T-cell (primary cell): ENCODE data around the gene ZNF554. TPM values are rescaled to one million over a fixed set of nuclear protein-coding genes. Genes with fewer than 3 reads are reported as not detected.

Source experiments
- ATAC-seq, 4 experiments: fragments of 200-7000 bp in 3 of 4; fragments of 150-1000 bp in 1 of 4; cut with Tn5 transposase; replicated peaks in 1 of 4; 1 replicate in 3 of 4; 2 replicates in 1 of 4; pipeline ENCODE4 v1.10.0; 2021; ENCODE audit warnings: moderate library complexity in 3 of 4, mild to moderate bottlenecking in 2 of 4, moderate number of reproducible peaks in 1 of 4
- CTCF ChIA-PET, 2 donors: fragments of 300-600 bp; sonication (Branson Sonifier 250); formaldehyde crosslinking; loops; one replicate each; lab custom pipeline; 2022; ENCODE audit warnings: antibody characterized with exemption in 2 of 2; lab: Charles Lee
- POLR2A ChIA-PET, 2 donors: fragments of 300-600 bp; sonication (Branson Sonifier 250); formaldehyde crosslinking; loops; one replicate each; lab custom pipeline; 2022; ENCODE audit warnings: antibody characterized with exemption in 2 of 2; lab: Charles Lee
- DNase-seq, 35 experiments: peaks; one replicate each; pipeline versions ENCODE4 v3.0.0 to v3.0.0-alpha.2; 2013 to 2023
- H3K27ac ChIP-seq: one replicate; pipeline ENCODE4 v1.5.1; 2013; ENCODE audit warnings: low read length
- H3K27me3 ChIP-seq, 2 experiments: replicated peaks in 1 of 2; 1 replicate in 1 of 2; 2 replicates in 1 of 2; pipeline versions ENCODE4 v1.6.1 to v1.7.0; 2013; ENCODE audit warnings: low read length in 1 of 2, mixed read lengths in 1 of 2; ENCODE audit not compliant: control insufficient read depth in 2 of 2, insufficient read depth in 2 of 2; ENCODE audit errors: extremely low read depth in 1 of 2
- H3K36me3 ChIP-seq, 2 donors: 1 replicate in 1 of 2; 2 replicates in 1 of 2; pipeline versions ENCODE4 v1.6.1 to v1.7.0; 2013; ENCODE audit warnings: low read length in 1 of 2; ENCODE audit not compliant: control insufficient read depth in 2 of 2, insufficient read depth in 1 of 2; ENCODE audit errors: extremely low read depth in 1 of 2
- H3K4me1 ChIP-seq, 2 experiments: 1 replicate in 1 of 2; 2 replicates in 1 of 2; pipeline versions ENCODE4 v1.6.1 to v1.7.0; 2013; ENCODE audit warnings: low read length in 2 of 2, mixed read lengths in 1 of 2; ENCODE audit not compliant: insufficient read depth in 2 of 2, control insufficient read depth in 1 of 2; ENCODE audit errors: extremely low read depth in 1 of 2
- H3K4me3 ChIP-seq, 2 donors: 1 replicate in 1 of 2; 2 replicates in 1 of 2; pipeline versions ENCODE4 v1.5.1 to v1.7.0; 2013; ENCODE audit warnings: mild to moderate bottlenecking in 2 of 2, low read length in 1 of 2, moderate library complexity in 1 of 2; ENCODE audit not compliant: control insufficient read depth in 1 of 2; ENCODE audit errors: extremely low read depth in 1 of 2
- H3K9me3 ChIP-seq: 2 replicates; pipeline ENCODE4 v1.7.0; 2013
- H3K27ac Mint-ChIP-seq, 2 donors: one replicate each; pipeline ENCODE4 v1.8.0; 2020 to 2021; ENCODE audit warnings: mild to moderate bottlenecking in 2 of 2, mixed read lengths in 2 of 2
- H3K27me3 Mint-ChIP-seq, 2 donors: one replicate each; pipeline ENCODE4 v1.8.0; 2021 to 2022; ENCODE audit warnings: mixed read lengths in 2 of 2
- H3K36me3 Mint-ChIP-seq: one replicate; pipeline ENCODE4 v1.8.0; 2021; ENCODE audit warnings: mixed read lengths
- H3K4me1 Mint-ChIP-seq, 3 donors: one replicate each; pipeline ENCODE4 v1.8.0; 2020 to 2022; ENCODE audit warnings: mixed read lengths in 3 of 3, mild to moderate bottlenecking in 1 of 3
- H3K4me3 Mint-ChIP-seq, 3 donors: one replicate each; pipeline ENCODE4 v1.8.0; 2020 to 2022; ENCODE audit warnings: mild to moderate bottlenecking in 3 of 3, mixed read lengths in 3 of 3, moderate library complexity in 3 of 3
- H3K9me3 Mint-ChIP-seq, 3 donors: one replicate each; pipeline ENCODE4 v1.8.0; 2020 to 2022; ENCODE audit warnings: mixed read lengths in 3 of 3
- WGBS: methylation state at CpG from one replicate; pipeline ENCODE4 v1.1.5; 2013; ENCODE audit warnings: missing lambda C conversion rate; ENCODE audit not compliant: insufficient coverage; 5-methylcytosine and 5-hydroxymethylcytosine counted together
- total RNA-seq, 35 experiments: library from RNA in 6 of 35; stranded (reverse) in 6 of 35; fragments of 120-200 nt in 1 of 35; gene quantifications; one replicate each; pipeline versions ENCODE4 v1.2.1 to v1.2.4 and lab custom pipeline; 2013 to 2026

The ZNF554 gene
- total RNA-seq, 5 donors from 2014 or later (not counting 1 experiment from before 2014, with no cell fraction given), result 5.5 to 9.0 (median 7.5) TPM

- ATAC-seq (no peak), DNase-seq (no peak)
- no peaks in the 10 kb centered on the region for H3K9me3 Mint-ChIP-seq
- Histone ChIP-seq H3K9me3 (no peaks in the 10 kb centered on the region), H3K4me3 (no peak overlapping the region), H3K4me1 (no peaks in the 10 kb centered on the region), H3K36me3 (peaks cover 28 to 34% of the 10 kb centered on the region in 2 donors), H3K27me3 (no peaks in the 10 kb centered on the region), H3K27ac (no peak overlapping the region)
- H3K27ac Mint-ChIP-seq, result no peak overlapping the region
- H3K27me3 Mint-ChIP-seq, result no peaks in the 10 kb centered on the region
- peaks cover 9% of the 10 kb centered on the region for H3K36me3 Mint-ChIP-seq
- no peak overlapping the region for H3K4me3 Mint-ChIP-seq
- peaks cover 0 to 4% (median 0%) of the 10 kb centered on the region in 3 donors for H3K4me1 Mint-ChIP-seq
- ChIA-PET POLR2A (interaction anchor here in 1 of 2 donors (0.5 kb wide), 1 partner anchor 275 kb away, joined by 3 read pairs; no protein-coding TSS in a partner anchor), CTCF (no interaction called here)
- WGBS, result 95% methylated on average over 51 of the region's 58 CpGs
Measured at GRCh38 chr19:2810141-2811091, 9.3 kb upstream of the ZNF554 start.

- Histone ChIP-seq H3K36me3 (peaks cover 26 to 33% of the 10 kb centered on the region in 2 donors), H3K27ac (no peak overlapping the region), H3K27me3 (no peaks in the 10 kb centered on the region), H3K9me3 (no peaks in the 10 kb centered on the region), H3K4me3 (no peak overlapping the region), H3K4me1 (no peaks in the 10 kb centered on the region)
- POLR2A ChIA-PET, result no interaction called here
- DNase-seq, result no peak
- Mint-ChIP-seq H3K4me3 (no peak overlapping the region), H3K27ac (no peak overlapping the region), H3K4me1 (peaks cover 0 to 4% (median 0%) of the 10 kb centered on the region in 3 donors), H3K27me3 (no peaks in the 10 kb centered on the region), H3K36me3 (peaks cover 8% of the 10 kb centered on the region), H3K9me3 (no peaks in the 10 kb centered on the region)
- CTCF ChIA-PET, result no interaction called here
- ATAC-seq, result no peak
- WGBS, result 96% methylated on average over 20 of the region's 20 CpGs
Measured at GRCh38 chr19:2811221-2811722, 8.4 kb upstream of the ZNF554 start.

DNA sequence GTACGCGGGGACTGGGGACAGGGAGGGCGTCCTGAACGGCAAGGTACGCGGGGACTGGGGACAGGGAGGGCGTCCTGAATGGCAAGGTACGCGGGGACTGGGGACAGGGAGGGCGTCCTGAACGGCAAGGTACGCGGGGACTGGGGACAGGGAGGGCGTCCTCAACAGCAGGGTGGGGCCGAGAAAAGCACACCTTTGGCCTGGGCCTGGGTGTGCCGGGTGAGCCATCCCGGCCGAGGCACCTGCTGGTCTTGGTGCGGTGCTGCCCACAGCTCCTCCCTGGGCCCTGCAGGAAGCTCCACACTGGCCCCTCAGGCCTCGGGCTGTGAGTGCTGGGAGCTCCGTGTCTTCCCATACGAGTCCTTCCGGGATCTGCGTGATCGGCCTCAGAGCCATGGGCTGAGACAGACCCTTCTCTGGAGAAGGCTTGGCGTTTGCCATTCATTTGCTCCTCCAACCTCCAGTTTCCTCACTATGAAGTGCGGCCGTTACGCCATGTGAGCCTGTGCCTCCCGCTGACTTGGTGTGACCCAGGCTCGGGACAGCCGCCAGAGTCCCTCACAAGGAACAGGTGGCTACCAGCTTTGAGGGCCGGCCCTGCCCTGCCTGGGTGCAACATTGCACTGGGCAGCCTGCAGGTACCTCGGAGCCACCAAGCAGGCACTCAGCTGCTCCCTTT lies 7.8 kb upstream of the ZNF554 start:
- ChIA-PET POLR2A (no interaction called here), CTCF (no interaction called here)
- H3K36me3 ChIP-seq, result peaks cover 21 to 27% of the 10 kb centered on the region in 2 donors
- H3K4me1 ChIP-seq, result no peaks in the 10 kb centered on the region
- H3K4me3 Mint-ChIP-seq, result no peak overlapping the region
- H3K27me3 Mint-ChIP-seq, result no peaks in the 10 kb centered on the region
- H3K36me3 Mint-ChIP-seq, result peaks cover 8% of the 10 kb centered on the region
- no peaks in the 10 kb centered on the region for H3K9me3 ChIP-seq
- H3K9me3 Mint-ChIP-seq, result no peaks in the 10 kb centered on the region
- no peak overlapping the region for H3K4me3 ChIP-seq
- DNase-seq (no peak), ATAC-seq (no peak)
- no peaks in the 10 kb centered on the region for H3K27me3 ChIP-seq
- H3K4me1 Mint-ChIP-seq, result peaks cover 0 to 4% (median 0%) of the 10 kb centered on the region in 3 donors
- no peak overlapping the region for H3K27ac Mint-ChIP-seq
- WGBS, result 92% methylated on average over 29 of the region's 34 CpGs
- H3K27ac ChIP-seq, result no peak overlapping the region

DNA sequence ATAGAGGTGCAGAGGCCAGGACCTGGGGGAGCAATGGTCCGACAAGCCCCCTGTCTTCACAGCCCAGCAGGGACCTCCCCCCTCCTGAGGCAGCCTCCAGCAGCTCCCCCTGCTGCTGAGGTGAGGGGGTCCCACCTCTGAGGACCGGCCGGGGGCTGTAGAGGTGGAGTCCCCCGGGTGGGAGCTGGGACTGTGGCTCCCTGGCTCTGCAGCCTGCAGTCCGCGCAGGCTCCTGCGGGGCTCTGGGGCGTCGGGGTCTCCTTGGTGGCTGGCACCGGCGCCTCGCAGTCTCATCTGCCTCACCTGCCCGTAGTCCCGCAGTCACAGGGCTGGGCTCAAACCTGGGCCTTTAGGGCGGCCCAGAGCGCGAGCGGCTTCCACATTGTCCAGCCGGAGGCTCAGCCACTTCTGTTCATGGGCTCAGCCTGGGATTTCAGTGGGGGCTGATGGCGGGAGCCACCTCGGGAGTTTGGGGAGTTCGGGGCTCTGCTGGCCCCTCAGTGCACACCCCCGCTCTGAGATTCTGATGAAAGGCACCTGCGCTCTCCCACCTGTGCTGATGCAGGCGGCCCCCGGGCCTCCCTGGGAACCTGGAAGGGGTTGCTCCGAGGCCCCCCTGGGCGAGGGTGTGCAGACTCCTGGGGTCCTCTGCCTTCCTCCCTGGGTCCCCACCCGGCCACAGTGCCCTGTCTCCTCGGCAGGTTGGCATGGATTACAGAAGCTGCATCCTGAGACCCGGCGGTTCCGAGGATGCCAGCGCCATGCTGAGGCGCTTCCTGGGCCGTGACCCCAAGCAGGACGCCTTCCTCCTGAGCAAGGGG lies 7.0 kb upstream of the ZNF554 start:
- Mint-ChIP-seq H3K36me3 (peaks cover 8% of the 10 kb centered on the region), H3K27me3 (no peaks in the 10 kb centered on the region), H3K9me3 (no peaks in the 10 kb centered on the region), H3K4me3 (no peak overlapping the region), H3K27ac (no peak overlapping the region), H3K4me1 (peaks cover 0 to 4% (median 3%) of the 10 kb centered on the region in 3 donors)
- Histone ChIP-seq H3K9me3 (no peaks in the 10 kb centered on the region), H3K27ac (no peak overlapping the region), H3K36me3 (peaks cover 19 to 22% of the 10 kb centered on the region in 2 donors), H3K4me1 (no peaks in the 10 kb centered on the region), H3K4me3 (no peak overlapping the region), H3K27me3 (no peaks in the 10 kb centered on the region)
- WGBS, result 96% methylated on average over 35 of the region's 37 CpGs
- ChIA-PET CTCF (no interaction called here), POLR2A (no interaction called here)
- ATAC-seq (no peak), DNase-seq (no peak)

DNA sequence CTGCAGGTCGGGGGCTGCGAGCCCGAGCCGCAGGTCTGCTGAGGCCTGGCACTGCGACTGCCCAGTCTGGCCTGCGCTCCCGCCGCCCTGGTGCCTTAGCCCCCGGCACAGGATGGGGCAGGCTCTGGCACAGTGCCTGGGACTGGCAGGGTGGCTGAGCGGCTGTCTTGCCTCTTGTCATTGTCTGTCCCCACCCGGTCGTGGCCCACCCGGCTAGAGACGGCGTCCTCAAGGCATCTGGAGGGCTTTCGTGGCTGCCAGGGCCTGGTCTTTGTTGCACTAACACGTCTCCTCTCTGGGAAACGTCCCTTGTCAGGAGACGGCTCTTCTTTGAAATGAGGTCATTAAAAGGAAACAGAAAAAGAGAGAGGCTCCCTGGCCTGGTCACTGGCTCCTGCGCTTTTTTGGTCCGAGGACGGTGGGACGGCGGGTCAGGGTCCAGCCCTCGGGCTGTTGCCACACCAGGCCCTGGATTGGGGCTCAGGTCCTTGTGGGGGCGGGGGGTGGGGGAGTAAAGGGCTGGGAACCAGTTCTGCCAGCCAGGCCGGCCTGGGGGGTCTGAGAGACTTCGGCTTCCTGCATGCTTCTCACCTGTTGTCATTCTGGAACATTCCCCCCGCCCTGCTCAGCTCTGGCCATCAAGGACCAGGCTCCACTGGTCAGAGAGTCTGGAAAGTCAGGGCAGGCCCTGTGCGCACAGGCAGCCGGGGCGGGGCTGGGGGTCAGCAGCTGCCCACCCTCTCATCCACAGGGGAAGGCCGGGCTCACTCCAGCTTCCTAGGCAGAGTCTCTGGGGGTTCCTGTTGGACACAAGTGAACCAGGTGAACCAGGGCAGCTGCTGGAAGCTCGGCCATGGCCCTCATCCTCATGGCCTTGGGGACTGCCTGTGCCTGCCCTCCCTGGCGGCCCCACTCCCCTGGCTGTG lies 6.2 kb upstream of the ZNF554 start:
- Histone ChIP-seq H3K27ac (no peak overlapping the region), H3K27me3 (no peaks in the 10 kb centered on the region), H3K4me3 (no peak overlapping the region), H3K36me3 (peaks cover 12 to 15% of the 10 kb centered on the region in 2 donors), H3K9me3 (no peaks in the 10 kb centered on the region), H3K4me1 (no peaks in the 10 kb centered on the region)
- Mint-ChIP-seq H3K27me3 (no peaks in the 10 kb centered on the region), H3K4me3 (no peak overlapping the region), H3K36me3 (peaks cover 8% of the 10 kb centered on the region), H3K27ac (no peak overlapping the region), H3K4me1 (peaks cover 0 to 4% (median 3%) of the 10 kb centered on the region in 3 donors), H3K9me3 (no peaks in the 10 kb centered on the region)
- POLR2A ChIA-PET, result interaction anchor here in 1 of 2 donors (0.5 kb wide), 1 partner anchor 1727 kb away, joined by 3 read pairs; the partner anchor contains the start of gene LRG1
- DNase-seq (no peak), ATAC-seq (no peak)
- WGBS, result 96% methylated on average over 31 of the region's 35 CpGs
- CTCF ChIA-PET, result no interaction called here
